ENCODE measurements around the gene NXPE3.

The NXPE3 gene

DNA sequence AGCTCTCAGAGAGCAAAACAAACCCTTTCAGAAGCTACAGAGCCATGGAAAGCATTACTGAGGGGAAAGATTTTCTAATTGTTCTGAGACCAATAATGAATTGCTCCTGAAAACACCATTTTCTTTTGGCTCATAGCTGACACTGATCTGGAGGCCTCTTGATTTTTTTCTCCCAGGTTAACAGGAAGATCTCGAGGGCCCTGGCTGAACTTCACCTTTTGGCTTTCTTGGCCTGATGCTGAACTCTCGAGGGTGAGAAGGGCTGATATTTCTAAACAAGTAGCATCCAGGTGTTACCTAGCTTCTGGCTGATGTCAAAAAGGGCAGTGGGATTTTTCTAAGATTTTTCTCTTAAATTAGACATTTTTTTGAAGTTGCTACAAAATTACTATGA lies 50.4 kb downstream of the NXPE3 start:
- DNase-seq, result no peak

DNA sequence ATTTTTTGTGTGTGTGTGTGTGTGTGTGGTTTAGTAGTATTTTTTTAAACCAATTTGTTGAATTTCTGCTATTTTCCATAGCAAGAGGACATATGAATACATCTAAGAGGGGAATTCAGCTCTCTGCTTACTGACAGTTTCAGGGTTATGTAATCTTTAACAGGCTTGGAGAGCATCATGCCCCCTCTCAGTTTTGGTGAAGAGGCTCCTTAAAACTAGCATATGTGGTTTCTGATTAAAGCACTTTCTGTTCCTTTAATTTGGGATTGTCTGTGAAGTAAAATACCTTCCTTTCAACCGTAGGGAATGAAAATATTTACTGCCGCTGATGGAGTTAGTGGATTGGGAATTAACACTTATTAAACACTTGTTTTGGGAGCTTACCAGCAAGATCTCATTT lies 50.9 kb downstream of the NXPE3 start:
- DNase-seq, result no peak

DNA sequence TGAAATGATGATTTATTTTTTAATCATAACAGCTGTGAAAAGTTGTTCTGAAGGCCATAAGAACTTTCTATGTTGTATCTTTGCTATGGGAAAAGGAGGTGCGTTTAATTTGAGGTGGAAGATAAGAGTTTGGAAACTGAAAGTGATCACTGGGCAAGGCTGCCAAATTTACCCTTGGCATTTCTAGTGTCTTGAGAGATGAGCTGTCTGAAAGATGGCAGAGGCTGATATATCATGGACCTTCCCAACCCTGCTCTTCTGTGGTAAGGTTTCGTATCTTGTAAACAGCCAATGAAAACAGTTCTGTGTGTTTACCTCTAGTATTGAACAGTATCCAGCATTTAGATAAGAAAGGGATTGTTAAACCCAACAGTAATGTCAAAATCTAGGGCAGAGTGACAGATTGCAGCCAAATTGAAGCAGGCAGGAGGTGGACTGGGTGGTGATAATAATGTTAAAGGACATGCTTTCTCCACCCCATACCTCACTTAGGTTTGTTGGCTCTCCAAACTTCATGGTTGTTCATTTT lies 54.5 kb downstream of the NXPE3 start:
- no peak for DNase-seq

- no peak for DNase-seq
These were observed 56.7 kb downstream of the NXPE3 start for GRCh38 chr3:101835676-101836075.

- DNase-seq, result no peak
These were observed 57.1 kb downstream of the NXPE3 start for GRCh38 chr3:101836160-101836559.

- DNase-seq, result no peak
These were observed 57.9 kb downstream of the NXPE3 start for GRCh38 chr3:101836652-101837598.

DNA sequence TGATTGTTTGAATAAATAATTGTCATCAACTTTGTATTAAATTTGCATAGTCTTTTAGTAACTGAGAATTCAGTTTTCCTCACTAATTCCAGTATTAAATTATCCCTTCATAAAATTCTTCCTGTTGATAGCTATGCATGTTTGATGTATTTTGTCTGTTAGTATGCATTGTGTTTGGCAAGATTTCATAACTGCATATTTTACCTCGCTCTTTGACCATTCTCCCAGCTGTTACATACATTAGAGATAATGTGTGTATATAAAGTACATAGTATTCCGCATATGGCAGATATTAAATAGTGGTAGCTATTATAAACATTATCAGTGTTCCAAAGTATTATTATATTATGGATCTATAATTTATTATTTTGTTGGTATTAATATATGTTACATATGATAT lies 59.7 kb downstream of the NXPE3 start:
- DNase-seq, result no peak

DNA sequence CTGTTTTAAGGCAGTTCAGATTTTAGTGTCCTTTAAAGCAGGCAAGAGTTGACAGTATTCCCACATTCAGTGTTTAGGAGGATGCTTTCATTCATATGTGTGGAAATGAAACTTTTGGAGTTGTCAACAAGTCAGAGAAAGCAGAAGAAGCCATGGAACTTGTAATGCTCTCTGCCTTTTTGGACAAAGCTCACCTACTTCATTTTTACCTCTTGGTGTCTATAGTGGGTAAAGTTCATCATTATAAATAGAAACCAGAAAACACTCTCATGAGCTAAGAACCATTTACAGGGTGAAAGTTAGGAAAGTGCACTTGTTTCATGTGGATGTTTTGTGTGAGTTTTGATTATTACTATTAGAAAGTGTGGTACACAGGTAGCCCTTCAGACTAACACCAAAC lies 61.1 kb downstream of the NXPE3 start:
- DNase-seq, result no peak

DNA sequence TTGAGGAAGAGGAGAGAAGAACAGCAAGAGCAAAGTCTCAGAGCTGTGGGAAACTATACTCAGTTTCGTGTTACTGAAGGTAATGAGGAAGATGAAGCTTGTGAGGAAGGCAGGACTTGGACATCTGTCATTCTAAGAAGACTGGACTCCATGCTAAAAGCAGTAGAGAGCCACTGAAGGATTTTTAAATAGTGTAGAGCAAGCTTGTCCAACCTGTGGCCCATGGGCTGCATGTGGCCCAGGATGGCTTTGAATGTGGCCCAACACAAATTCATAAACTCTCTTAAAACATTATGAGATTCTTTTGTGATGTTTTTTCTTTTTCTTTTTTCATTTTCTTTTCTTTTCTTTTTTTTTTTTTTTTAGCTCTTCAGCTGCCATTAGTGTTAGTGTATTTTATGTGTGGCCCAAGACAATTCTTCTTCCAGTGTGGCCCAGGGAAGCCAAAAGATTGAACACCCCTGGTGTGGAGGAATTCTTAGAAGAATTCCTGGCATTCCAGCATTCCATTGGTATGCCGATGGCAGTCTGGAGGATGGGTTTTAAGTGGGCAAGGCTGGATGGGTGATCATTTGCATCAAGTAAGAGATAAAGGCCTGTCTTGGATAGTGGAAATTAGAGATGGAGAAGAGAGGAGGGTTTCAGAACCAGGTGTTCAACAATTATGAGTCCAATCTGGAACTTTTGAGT lies 63.4 kb downstream of the NXPE3 start:
- DNase-seq, result no peak

DNA sequence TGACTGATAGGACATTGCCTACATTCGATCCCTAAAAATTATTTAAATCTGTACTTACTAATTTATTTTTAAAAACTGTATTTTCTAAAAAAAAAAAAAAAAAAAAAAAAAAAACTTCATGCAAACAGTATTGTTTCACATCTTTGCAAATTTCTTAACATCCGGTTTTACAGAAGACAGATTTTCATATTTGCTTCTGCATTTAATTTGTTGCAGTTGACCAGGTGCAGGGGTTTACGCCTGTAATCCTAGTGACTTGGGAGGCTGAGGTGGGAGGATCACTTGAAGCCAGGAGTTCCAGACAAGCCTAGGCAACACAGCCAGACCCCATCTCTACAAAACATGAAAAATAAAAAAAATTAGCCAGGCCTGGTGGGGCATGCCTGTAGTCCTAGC lies 63.9 kb downstream of the NXPE3 start:
- DNase-seq, result no peak

GRCh38 chr3:101845425-101845824 lies 66.4 kb downstream of the NXPE3 start:
- DNase-seq, result no peak

- DNase-seq, result no peak
These were observed 67.7 kb downstream of the NXPE3 start for GRCh38 chr3:101846709-101847108.

- DNase-seq, result no peak
These were observed 68.3 kb downstream of the NXPE3 start for GRCh38 chr3:101847328-101847727.

GRCh38 chr3:101848326-101848725 lies 69.3 kb downstream of the NXPE3 start:
- DNase-seq, result no peak

- DNase-seq, result peak; percentile 96
These were observed 70.0 kb downstream of the NXPE3 start, which contains the start of gene NFKBIZ for GRCh38 chr3:101848754-101849713. NFKBIZ (plus strand) TSS chr3:101849514; CDS start chr3:101849629, 115 bp downstream.

- peak; percentile 84 for DNase-seq
These were observed 70.8 kb downstream of the NXPE3 start for GRCh38 chr3:101849714-101850245.

- peak; percentile 67 for DNase-seq
These were observed 71.4 kb downstream of the NXPE3 start for GRCh38 chr3:101850246-101851051.

DNA sequence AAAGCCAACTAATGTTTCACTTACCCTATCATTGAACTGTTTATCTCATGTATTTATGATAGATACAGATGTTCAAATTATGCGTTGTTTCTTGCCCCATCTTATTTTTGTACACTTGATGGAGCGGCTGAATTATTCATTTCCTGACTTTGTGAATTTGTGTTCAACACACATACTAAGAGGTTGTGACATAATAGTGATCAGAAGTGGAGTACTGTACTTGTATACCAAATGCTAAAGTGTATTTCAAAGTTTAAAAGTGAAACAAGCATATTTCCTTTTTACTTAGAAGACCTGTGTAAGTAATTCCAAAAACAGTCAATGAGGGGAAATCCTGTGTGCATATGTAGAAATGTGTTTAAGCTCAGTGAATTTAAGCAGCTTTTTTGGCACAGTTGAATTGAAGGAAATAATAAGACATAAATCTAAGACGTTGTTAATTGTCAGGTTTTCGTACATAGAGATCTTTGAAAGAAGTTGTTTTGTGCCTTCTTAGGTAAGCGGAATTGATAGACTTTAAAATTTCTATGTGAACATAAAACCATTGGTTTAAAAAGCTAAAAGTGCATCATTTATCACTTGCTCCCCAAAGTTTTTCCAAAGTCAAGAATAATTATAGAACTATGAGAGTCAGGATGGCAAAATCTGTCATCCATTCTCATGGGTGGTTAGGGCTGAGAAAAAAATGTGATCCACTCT lies 72.2 kb downstream of the NXPE3 start:
- no peak for DNase-seq

GRCh38 chr3:101851850-101852714 lies 73.1 kb downstream of the NXPE3 start:
- DNase-seq, result no peak
